AG04450 (cell line): ENCODE data around the gene SLC66A2. TPM values are rescaled to one million over a fixed set of nuclear protein-coding genes. Genes with fewer than 3 reads are reported as not detected.

Source experiments
- CTCF ChIA-PET: fragments of 300-600, 350-600 bp; formaldehyde crosslinking; extraction: SDS; loops from one replicate; lab custom pipeline; 2022; ENCODE audit warnings: antibody characterized with exemption, inconsistent platforms; lab: Charles Lee
- POLR2A ChIA-PET: fragments of 350-600 bp; formaldehyde crosslinking; extraction: SDS; loops from one replicate; lab custom pipeline; 2021; ENCODE audit warnings: antibody characterized with exemption, inconsistent platforms; lab: Yijun Ruan, JAX
- DNase-seq: peaks from one replicate; pipeline ENCODE4 v3.0.0-alpha.2; 2011; ENCODE audit warnings: low read depth, low spot score
- H3K27ac ChIP-seq: one replicate; pipeline ENCODE4 v1.5.1; 2012; ENCODE audit warnings: low read depth, low read length, control low read depth
- H3K27me3 ChIP-seq: one replicate; pipeline ENCODE4 v1.6.0; 2012; ENCODE audit warnings: low read length; ENCODE audit not compliant: control insufficient read depth, insufficient read depth
- H3K4me3 ChIP-seq: 2 replicates; pipeline ENCODE4 v1.5.1; 2011; ENCODE audit warnings: mild to moderate bottlenecking, low read depth, low read length, control low read depth
- H3K9me3 ChIP-seq: 2 replicates; pipeline ENCODE4 v1.5.1; 2012; ENCODE audit warnings: low read length; ENCODE audit not compliant: control insufficient read depth, insufficient read depth
- CTCF ChIP-seq: IDR thresholded peaks from 2 replicates; pipeline ENCODE4 v1.5.1; 2011; ENCODE audit warnings: low read depth, low read length, control low read depth, inconsistent platforms
- polyA plus RNA-seq: library from polyadenylated mRNA; depleted of rRNA; stranded (reverse); fragments of >200 nt; gene quantifications from 2 replicates; pipeline ENCODE4 v1.2.3, GENCODE V29; 2011

SLC66A2 gene
- polyA plus RNA-seq, 1 experiment = 13.9 TPM

GRCh38 chr18:79898952-79899608 is 52.4 kb downstream of the SLC66A2 start:
- no peak for TF ChIP-seq CTCF
- Histone ChIP-seq H3K27ac (no peak overlapping the region), H3K27me3 (no peaks in the 10 kb centered on the region), H3K9me3 (peaks cover 73% of the 10 kb centered on the region), H3K4me3 (no peak overlapping the region)
- ChIA-PET POLR2A (no interaction called here), CTCF (no interaction called here)
- no peak for DNase-seq

GRCh38 chr18:79897940-79898625 is 53.4 kb downstream of the SLC66A2 start:
- POLR2A ChIA-PET = no interaction called here
- Histone ChIP-seq H3K4me3 (no peak overlapping the region), H3K27me3 (no peaks in the 10 kb centered on the region), H3K27ac (no peak overlapping the region), H3K9me3 (peaks cover 63% of the 10 kb centered on the region)
- no peak for DNase-seq
- TF ChIP-seq CTCF = no peak
- CTCF ChIA-PET = no interaction called here

GRCh38 chr18:79896738-79897137 is 54.7 kb downstream of the SLC66A2 start:
- H3K27me3 ChIP-seq = no peaks in the 10 kb centered on the region
- H3K27ac ChIP-seq = no peak overlapping the region
- CTCF ChIA-PET = no interaction called here
- DNase-seq = no peak
- peaks cover 52% of the 10 kb centered on the region for H3K9me3 ChIP-seq
- no peak for TF ChIP-seq CTCF
- no peak overlapping the region for H3K4me3 ChIP-seq
- POLR2A ChIA-PET = no interaction called here

GRCh38 chr18:79890674-79891073 is 60.8 kb downstream of the SLC66A2 start:
- ChIA-PET POLR2A (no interaction called here), CTCF (no interaction called here)
- TF ChIP-seq CTCF = no peak
- Histone ChIP-seq H3K27me3 (no peaks in the 10 kb centered on the region), H3K27ac (no peak overlapping the region), H3K9me3 (peaks cover 39% of the 10 kb centered on the region), H3K4me3 (no peak overlapping the region)
- DNase-seq = no peak

GRCh38 chr18:79889569-79889968 is 61.9 kb downstream of the SLC66A2 start:
- ChIA-PET POLR2A (no interaction called here), CTCF (no interaction called here)
- TF ChIP-seq CTCF = no peak
- Histone ChIP-seq H3K4me3 (no peak overlapping the region), H3K27ac (no peak overlapping the region), H3K9me3 (peaks cover 50% of the 10 kb centered on the region), H3K27me3 (no peaks in the 10 kb centered on the region)
- DNase-seq = no peak
